Activated CD8-positive, alpha-beta memory T cell treated with anti-CD3 and anti-CD28 coated beads, Interleukin-2, amount 50 U/mL, for 4 hours (primary cell): ENCODE results near the gene BDH1.

ENCODE experiments used
- DNase-seq: peaks from one replicate; pipeline ENCODE4 v3.0.0-alpha.2; 2020

Gene BDH1

GRCh38 chr3:197504641-197505121 is 51.1 kb downstream of the BDH1 start:
- DNase-seq, result no peak

- no peak for DNase-seq
Measured at GRCh38 chr3:197504229-197504628, 51.5 kb downstream of the BDH1 start.

- DNase-seq, result no peak
Measured at GRCh38 chr3:197503652-197504051, 52.1 kb downstream of the BDH1 start.

- no peak for DNase-seq
Measured at GRCh38 chr3:197501879-197502620, 53.7 kb downstream of the BDH1 start.

GRCh38 chr3:197501496-197501878 is 54.3 kb downstream of the BDH1 start:
- no peak for DNase-seq

- no peak for DNase-seq
Measured at GRCh38 chr3:197500812-197501211, 55.0 kb downstream of the BDH1 start.

- DNase-seq, result no peak
Measured at GRCh38 chr3:197499427-197499826, 56.3 kb downstream of the BDH1 start.

- no peak for DNase-seq
Measured at GRCh38 chr3:197498499-197499241, 57.1 kb downstream of the BDH1 start.

GRCh38 chr3:197496746-197497125 is 59.0 kb downstream of the BDH1 start:
- no peak for DNase-seq

- DNase-seq, result no peak
Measured at GRCh38 chr3:197495999-197496745, 59.6 kb downstream of the BDH1 start.

GRCh38 chr3:197495499-197495898 is 60.3 kb downstream of the BDH1 start:
- DNase-seq, result no peak

- DNase-seq, result no peak
Measured at GRCh38 chr3:197495059-197495455, 60.7 kb downstream of the BDH1 start.

GRCh38 chr3:197494366-197495058 is 61.3 kb downstream of the BDH1 start:
- DNase-seq, result no peak

- DNase-seq, result no peak
Measured at GRCh38 chr3:197493049-197493448, 62.7 kb downstream of the BDH1 start.

- no peak for DNase-seq
Measured at GRCh38 chr3:197491923-197492664, 63.7 kb downstream of the BDH1 start.

- DNase-seq, result no peak
Measured at GRCh38 chr3:197491478-197491877, 64.3 kb downstream of the BDH1 start.

- DNase-seq, result no peak
Measured at GRCh38 chr3:197490098-197491058, 65.4 kb downstream of the BDH1 start.

GRCh38 chr3:197487911-197488391 is 67.8 kb downstream of the BDH1 start:
- DNase-seq, result no peak

GRCh38 chr3:197486861-197487260 is 68.9 kb downstream of the BDH1 start:
- no peak for DNase-seq

- no peak for DNase-seq
Measured at GRCh38 chr3:197485143-197485542, 70.6 kb downstream of the BDH1 start.
